Prostate gland (tissue), 2 donors: ENCODE results near the gene KCNJ15.

Source experiments
- CTCF ChIP-seq, 4 experiments: fragments of 200-600 bp in 2 of 4; fragments of 450-650 bp in 2 of 4; sonication (generic) in 2 of 4; IDR thresholded peaks; 1 replicate in 3 of 4; 2 replicates in 1 of 4; pipeline ENCODE4 v1.5.1; 2016 to 2019; ENCODE audit warnings: antibody characterized with exemption in 4 of 4, mild to moderate bottlenecking in 2 of 4, moderate library complexity in 2 of 4
- POLR2A ChIP-seq: fragments of 450-650 bp; IDR thresholded peaks from one replicate; pipeline ENCODE4 v1.6.1; 2016; ENCODE audit warnings: antibody characterized with exemption, mild to moderate bottlenecking
- POLR2AphosphoS5 ChIP-seq: sonication (generic); formaldehyde crosslinking; IDR thresholded peaks from one replicate; pipeline ENCODE4 v1.6.1; 2017; ENCODE audit warnings: antibody characterized with exemption

GRCh38 chr21:38227401-38227800, 29.4 kb upstream of the KCNJ15 start:
- TF ChIP-seq CTCF (IDR thresholded peaks at IDR 0.05) = no peak
- no peak for TF ChIP-seq POLR2A
- TF ChIP-seq POLR2AphosphoS5 = no peak
